CD14-positive monocyte (primary cell): ENCODE data around the gene COX5A. TPM values are rescaled to one million over a fixed set of nuclear protein-coding genes. Genes with fewer than 3 reads are reported as not detected.

ENCODE experiments used
- DNase-seq, 3 donors: peaks; one replicate each; pipeline ENCODE4 v3.0.0-alpha.2; 2011 to 2022
- H2AFZ ChIP-seq: 2 replicates; pipeline ENCODE4 v1.6.0; 2012; ENCODE audit warnings: mild to moderate bottlenecking, low read depth, low read length, inconsistent platforms; ENCODE audit not compliant: insufficient read depth, poor library complexity, severe bottlenecking
- H3K27ac ChIP-seq, 2 donors: 1 replicate in 1 of 2; 2 replicates in 1 of 2; pipeline ENCODE4 v1.5.1; 2012 to 2013; ENCODE audit warnings: low read length in 2 of 2, control low read depth in 1 of 2, inconsistent platforms in 1 of 2, low read depth in 1 of 2, mild to moderate bottlenecking in 1 of 2
- H3K27me3 ChIP-seq, 2 donors: one replicate each; pipeline versions ENCODE4 v1.6.0 to v1.6.1; 2011 to 2013; ENCODE audit warnings: low read length in 2 of 2; ENCODE audit not compliant: control insufficient read depth in 2 of 2, insufficient read depth in 2 of 2
- H3K36me3 ChIP-seq, 2 donors: replicated peaks in 1 of 2; 1 replicate in 1 of 2; 2 replicates in 1 of 2; pipeline versions ENCODE4 v1.5.1 to v1.6.1; 2012 to 2013; ENCODE audit warnings: low read length in 2 of 2, control low read depth in 1 of 2, inconsistent platforms in 1 of 2, mild to moderate bottlenecking in 1 of 2; ENCODE audit not compliant: insufficient read depth in 2 of 2, control insufficient read depth in 1 of 2
- H3K4me1 ChIP-seq, 2 donors: 1 replicate in 1 of 2; 2 replicates in 1 of 2; pipeline versions ENCODE4 v1.5.1 to v1.6.1; 2012 to 2013; ENCODE audit warnings: low read length in 2 of 2, control low read depth in 1 of 2, inconsistent platforms in 1 of 2, mild to moderate bottlenecking in 1 of 2, moderate library complexity in 1 of 2; ENCODE audit not compliant: insufficient read depth in 2 of 2, control insufficient read depth in 1 of 2
- H3K4me2 ChIP-seq: replicated peaks from 2 replicates; pipeline ENCODE3; 2012; ENCODE audit warnings: low read length, moderate library complexity, mild to moderate bottlenecking; ENCODE audit not compliant: poor library complexity, severe bottlenecking; ENCODE audit errors: extremely low read depth
- H3K4me3 ChIP-seq, 3 experiments: fragments of 200-600 bp in 1 of 3; sonication (generic) in 1 of 3; replicated peaks in 1 of 3; 1 replicate in 2 of 3; 2 replicates in 1 of 3; pipeline ENCODE4 v1.5.1; 2011 to 2013; ENCODE audit warnings: low read length in 3 of 3, mild to moderate bottlenecking in 3 of 3, control low read depth in 2 of 3, low read depth in 2 of 3, inconsistent platforms in 1 of 3, moderate library complexity in 1 of 3
- H3K79me2 ChIP-seq: 2 replicates; pipeline ENCODE4 v1.6.0; 2012; ENCODE audit warnings: mild to moderate bottlenecking, control low read depth, inconsistent platforms, low read length, moderate library complexity; ENCODE audit not compliant: insufficient read depth
- H3K9ac ChIP-seq: 2 replicates; pipeline ENCODE4 v1.6.0; 2017; ENCODE audit warnings: low read length, mild to moderate bottlenecking; ENCODE audit not compliant: insufficient read depth, poor library complexity, severe bottlenecking
- H3K9me3 ChIP-seq, 2 donors: replicated peaks in 1 of 2; 1 replicate in 1 of 2; 2 replicates in 1 of 2; pipeline versions ENCODE4 v1.5.1 to v1.6.1; 2012 to 2013; ENCODE audit warnings: low read length in 2 of 2, control low read depth in 1 of 2; ENCODE audit not compliant: control insufficient read depth in 1 of 2, insufficient read depth in 1 of 2
- H4K20me1 ChIP-seq: 2 replicates; pipeline ENCODE4 v1.6.0; 2012; ENCODE audit warnings: mild to moderate bottlenecking, low read length, control low read depth, moderate library complexity; ENCODE audit not compliant: insufficient read depth
- H3K27ac Mint-ChIP-seq, 7 donors: one replicate each; pipeline ENCODE4 v1.8.0; 2020; ENCODE audit warnings: mild to moderate bottlenecking in 7 of 7, mixed read lengths in 7 of 7, moderate library complexity in 6 of 7, inconsistent platforms in 2 of 7
- H3K27me3 Mint-ChIP-seq, 3 donors: one replicate each; pipeline ENCODE4 v1.8.0; 2021 to 2022; ENCODE audit warnings: low read depth in 3 of 3, mild to moderate bottlenecking in 3 of 3, mixed read lengths in 3 of 3, moderate library complexity in 3 of 3, inconsistent platforms in 1 of 3
- H3K36me3 Mint-ChIP-seq, 2 donors: one replicate each; pipeline ENCODE4 v1.8.0; 2020; ENCODE audit warnings: mixed read lengths in 2 of 2, inconsistent platforms in 1 of 2, mild to moderate bottlenecking in 1 of 2
- H3K4me1 Mint-ChIP-seq: one replicate; pipeline ENCODE4 v1.8.0; 2020; ENCODE audit warnings: mild to moderate bottlenecking, mixed read lengths
- H3K4me3 Mint-ChIP-seq, 2 donors: one replicate each; pipeline ENCODE4 v1.8.0; 2020; ENCODE audit warnings: mild to moderate bottlenecking in 2 of 2, mixed read lengths in 2 of 2, moderate library complexity in 1 of 2
- H3K9me3 Mint-ChIP-seq, 7 donors: one replicate each; pipeline ENCODE4 v1.8.0; 2020 to 2022; ENCODE audit warnings: mixed read lengths in 7 of 7, mild to moderate bottlenecking in 6 of 7, moderate library complexity in 6 of 7, inconsistent platforms in 2 of 7
- WGBS: methylation state at CpG from one replicate; pipeline ENCODE4 v1.1.5; 2013; ENCODE audit warnings: missing lambda C conversion rate; ENCODE audit not compliant: insufficient coverage; 5-methylcytosine and 5-hydroxymethylcytosine counted together
- intact Hi-C, 2 donors: fragments of 100-400 bp; cut with micrococcal nuclease; formaldehyde crosslinking; loops; one replicate each; pipeline versions ENCODE4 v1.15.0 to v1.15.1; 2023
- polyA plus RNA-seq, 3 donors: library from polyadenylated mRNA; depleted of rRNA in 1 of 3; unstranded in 2 of 3; stranded (reverse) in 1 of 3; fragments of 300-500 nt in 2 of 3; fragments of >200 nt in 1 of 3; fragmentation: Illumina TruSeq in 2 of 3; gene quantifications; 1 replicate in 2 of 3; 2 replicates in 1 of 3; pipeline ENCODE4 v1.2.3, GENCODE V29; 2012 to 2021
- TF ChIP-seq, protein P1 (sequence below): fragments of 200-600 bp; IDR thresholded peaks from one replicate; pipeline ENCODE4 v1.8.0; 2022; ENCODE audit warnings: antibody characterized with exemption, mild to moderate bottlenecking

COX5A gene
- polyA plus RNA-seq, 3 donors: 127 to 498 (median 434) TPM

DNA sequence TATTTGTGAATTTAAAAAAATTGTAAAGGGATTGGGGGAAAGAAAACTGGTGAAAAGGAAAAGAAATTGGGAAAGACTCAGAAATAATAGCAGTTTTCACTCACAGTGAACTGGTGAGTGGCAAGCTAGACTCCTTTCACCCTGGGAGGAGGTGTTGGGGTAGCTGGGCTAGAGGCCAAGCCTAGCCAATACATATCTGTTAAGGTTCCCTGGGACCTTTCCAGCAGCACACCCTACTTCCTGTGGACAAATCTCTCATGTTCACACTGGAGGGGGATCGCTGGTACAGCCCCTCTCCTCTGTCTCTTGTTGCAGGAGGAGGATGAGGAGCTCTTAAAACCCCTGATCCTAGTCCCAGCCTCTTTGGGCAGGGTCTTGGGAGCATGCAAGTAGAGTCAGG lies 22.4 kb upstream of the COX5A start:
- peaks cover 61 to 78% (median 66%) of the 10 kb centered on the region in 3 donors for H3K27me3 Mint-ChIP-seq
- intact Hi-C loops: no loop called here
- H3K4me1 ChIP-seq: peaks cover 34 to 41% of the 10 kb centered on the region in 2 donors

DNA sequence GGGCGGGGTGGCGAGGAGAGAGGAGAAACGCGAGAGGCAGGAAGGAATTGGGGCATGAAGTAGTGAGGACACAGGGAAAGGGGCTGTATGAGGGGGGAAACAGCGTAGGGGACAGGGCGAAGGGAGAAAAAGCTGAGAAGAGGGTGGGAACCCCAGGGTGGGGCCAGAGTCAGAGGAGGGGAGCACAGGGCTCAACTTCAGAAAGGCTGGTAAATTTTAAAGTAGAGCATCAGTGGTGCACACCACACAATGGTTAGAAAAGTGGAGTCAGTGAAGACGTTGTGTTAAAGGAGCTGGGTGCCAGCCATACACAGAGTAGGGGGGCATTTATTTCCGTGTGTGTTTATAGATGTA lies 21.7 kb upstream of the COX5A start:
- Mint-ChIP-seq H3K36me3 (peaks cover 6 to 8% of the 10 kb centered on the region in 2 donors), H3K4me3 (peak overlapping the region in 1 of 2 donors; percentile 89), H3K27me3 (peaks cover 65 to 77% (median 69%) of the 10 kb centered on the region in 3 donors), H3K9me3 (peaks cover 0 to 19% (median 8%) of the 10 kb centered on the region in 7 donors), H3K4me1 (peaks cover 41% of the 10 kb centered on the region), H3K27ac (no peak overlapping the region)
- Histone ChIP-seq H3K4me3 (no peak overlapping the region), H3K4me2 (no peak overlapping the region), H3K27ac (no peak overlapping the region), H3K27me3 (peaks cover 41 to 68% of the 10 kb centered on the region in 2 donors), H2AFZ (peak overlapping the region; percentile 11), H4K20me1 (peaks cover 14% of the 10 kb centered on the region), H3K79me2 (peaks cover 4% of the 10 kb centered on the region), H3K9me3 (peaks cover 0 to 11% of the 10 kb centered on the region in 2 donors), H3K36me3 (no peaks in the 10 kb centered on the region), H3K4me1 (peaks cover 40 to 48% of the 10 kb centered on the region in 2 donors), H3K9ac (no peak overlapping the region)
- intact Hi-C loops: loop anchor here in 1 of 2 donors (5.0 kb wide), 1 partner anchor 63 kb away; the partner anchor contains the start of gene PPCDC
- DNase-seq: no peak
- TF ChIP-seq, protein P1, sequence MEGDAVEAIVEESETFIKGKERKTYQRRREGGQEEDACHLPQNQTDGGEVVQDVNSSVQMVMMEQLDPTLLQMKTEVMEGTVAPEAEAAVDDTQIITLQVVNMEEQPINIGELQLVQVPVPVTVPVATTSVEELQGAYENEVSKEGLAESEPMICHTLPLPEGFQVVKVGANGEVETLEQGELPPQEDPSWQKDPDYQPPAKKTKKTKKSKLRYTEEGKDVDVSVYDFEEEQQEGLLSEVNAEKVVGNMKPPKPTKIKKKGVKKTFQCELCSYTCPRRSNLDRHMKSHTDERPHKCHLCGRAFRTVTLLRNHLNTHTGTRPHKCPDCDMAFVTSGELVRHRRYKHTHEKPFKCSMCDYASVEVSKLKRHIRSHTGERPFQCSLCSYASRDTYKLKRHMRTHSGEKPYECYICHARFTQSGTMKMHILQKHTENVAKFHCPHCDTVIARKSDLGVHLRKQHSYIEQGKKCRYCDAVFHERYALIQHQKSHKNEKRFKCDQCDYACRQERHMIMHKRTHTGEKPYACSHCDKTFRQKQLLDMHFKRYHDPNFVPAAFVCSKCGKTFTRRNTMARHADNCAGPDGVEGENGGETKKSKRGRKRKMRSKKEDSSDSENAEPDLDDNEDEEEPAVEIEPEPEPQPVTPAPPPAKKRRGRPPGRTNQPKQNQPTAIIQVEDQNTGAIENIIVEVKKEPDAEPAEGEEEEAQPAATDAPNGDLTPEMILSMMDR: no peak
- 4% methylated on average over 6 of the region's 8 CpGs for WGBS

More for the DNA sequence above, 22.4 kb upstream of the COX5A start:
- no peaks in the 10 kb centered on the region for H3K36me3 ChIP-seq
- no peak overlapping the region for H2AFZ ChIP-seq
- peaks cover 7% of the 10 kb centered on the region for H4K20me1 ChIP-seq
- no CpG with 5 or more reads among the region's 1 CpG for WGBS
- H3K27me3 ChIP-seq: peaks cover 41 to 68% of the 10 kb centered on the region in 2 donors
- peak overlapping the region in 1 of 7 donors; percentile 40 for H3K27ac Mint-ChIP-seq
- DNase-seq: no peak
- H3K4me3 ChIP-seq: no peak overlapping the region
- H3K9me3 Mint-ChIP-seq: peaks cover 0 to 17% (median 8%) of the 10 kb centered on the region in 7 donors
- peaks cover 0 to 11% of the 10 kb centered on the region in 2 donors for H3K9me3 ChIP-seq
- peaks cover 6 to 8% of the 10 kb centered on the region in 2 donors for H3K36me3 Mint-ChIP-seq
- H3K9ac ChIP-seq: no peak overlapping the region
- no peak overlapping the region for H3K4me2 ChIP-seq
- TF ChIP-seq, protein P1: no peak
- peaks cover 33% of the 10 kb centered on the region for H3K4me1 Mint-ChIP-seq
- H3K27ac ChIP-seq: no peak overlapping the region
- peak overlapping the region in 1 of 2 donors; percentile 71 for H3K4me3 Mint-ChIP-seq
- no peaks in the 10 kb centered on the region for H3K79me2 ChIP-seq
